Activated CD4-positive, alpha-beta T cell treated with anti-CD3 and anti-CD28 coated beads, Interleukin-2, amount 50 U/mL, for 4 hours (primary cell): ENCODE measurements around the gene FNDC1.
"Not testable (repeated sequence)": the region's sequence is repeated elsewhere in the genome, so short reads cannot be mapped to it uniquely, and the experiment has no call there.

Experiments used
- DNase-seq, 2 experiments: peaks; one replicate each; pipeline ENCODE4 v3.0.0-alpha.2; 2020

The FNDC1 gene

DNA sequence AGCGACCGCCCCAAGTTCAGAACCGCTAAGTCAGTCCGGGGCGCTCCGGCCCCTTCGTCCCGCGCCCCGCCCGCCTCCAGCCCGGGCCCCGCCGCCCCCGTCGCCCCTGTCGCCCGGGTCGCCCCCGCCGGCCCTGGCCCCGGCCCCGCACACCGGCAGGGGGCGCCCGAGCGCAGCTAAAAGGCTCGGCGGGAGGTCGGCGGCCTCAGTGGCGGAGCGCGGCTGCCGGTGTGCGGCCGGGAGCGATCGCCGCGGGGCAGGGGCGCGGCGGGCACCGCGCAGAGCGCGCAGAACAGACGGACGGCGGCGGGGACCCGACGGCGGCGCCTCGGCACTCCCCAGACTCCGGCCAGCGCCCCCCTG is at the start of gene FNDC1:
Gene FNDC1, plus strand, starts transcription at position 208 of the 363 bp plus-strand sequence. CDS start 197 bp downstream, outside the sequence.
- DNase-seq = peak; percentile 11 to 34

DNA sequence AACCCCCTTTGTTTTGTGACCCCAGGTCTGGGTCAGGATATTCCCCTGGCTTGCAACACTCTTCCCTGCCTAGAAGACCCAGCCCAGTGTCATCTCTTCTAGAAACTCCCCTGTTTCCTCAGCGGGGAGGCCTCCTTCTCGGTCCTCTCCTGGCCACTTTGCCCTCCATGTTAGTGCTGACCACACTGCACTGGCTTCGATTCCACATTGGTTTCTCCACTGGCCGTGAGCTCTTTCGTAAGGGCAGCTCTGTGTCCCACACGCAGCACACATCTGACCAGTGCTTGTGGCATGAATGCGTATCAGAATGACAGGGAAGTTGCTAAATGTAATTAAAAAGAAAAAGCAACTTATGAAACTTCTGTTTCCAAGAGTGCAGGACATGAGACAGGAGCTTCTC is 49.4 kb upstream of the FNDC1 start:
- DNase-seq = no peak

DNA sequence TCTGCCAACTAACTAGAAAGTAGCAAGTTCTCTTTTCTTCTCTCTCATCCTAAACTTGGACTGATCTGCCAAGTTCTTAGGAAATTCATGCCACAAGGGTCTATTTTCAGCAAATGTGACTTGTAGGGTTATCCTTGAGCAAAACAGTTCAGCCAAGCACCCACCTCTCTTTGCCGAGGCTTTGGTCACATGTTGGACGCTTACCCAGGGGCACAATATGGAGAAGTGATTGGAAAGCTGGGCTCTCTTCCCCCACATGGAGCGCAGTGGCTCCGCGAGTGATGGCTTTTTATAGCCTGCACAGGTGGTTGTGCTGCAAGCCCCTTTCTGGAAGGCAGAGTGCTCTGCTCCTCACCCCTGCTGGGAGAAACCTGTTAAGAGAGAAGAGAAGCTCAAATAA is 47.7 kb upstream of the FNDC1 start:
- no peak for DNase-seq

DNA sequence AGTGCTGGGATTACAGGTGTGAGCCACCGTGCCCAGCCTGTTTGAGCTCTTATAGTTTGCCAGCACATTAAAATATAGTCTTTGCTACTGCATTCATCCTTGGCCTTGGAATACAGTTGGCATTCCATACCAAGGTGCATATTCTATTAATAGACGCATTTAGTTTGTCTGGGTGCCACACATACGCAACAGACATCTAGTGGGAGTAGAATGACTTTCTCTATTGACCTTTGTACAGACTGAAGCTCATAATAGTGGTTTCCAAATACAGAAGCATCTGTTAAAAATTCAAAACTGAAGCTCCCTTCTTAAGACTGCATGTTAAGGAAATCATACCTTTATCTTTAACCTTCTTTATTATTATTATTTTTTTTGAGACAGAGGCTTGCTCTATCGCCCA is 46.7 kb upstream of the FNDC1 start:
- DNase-seq = no peak

DNA sequence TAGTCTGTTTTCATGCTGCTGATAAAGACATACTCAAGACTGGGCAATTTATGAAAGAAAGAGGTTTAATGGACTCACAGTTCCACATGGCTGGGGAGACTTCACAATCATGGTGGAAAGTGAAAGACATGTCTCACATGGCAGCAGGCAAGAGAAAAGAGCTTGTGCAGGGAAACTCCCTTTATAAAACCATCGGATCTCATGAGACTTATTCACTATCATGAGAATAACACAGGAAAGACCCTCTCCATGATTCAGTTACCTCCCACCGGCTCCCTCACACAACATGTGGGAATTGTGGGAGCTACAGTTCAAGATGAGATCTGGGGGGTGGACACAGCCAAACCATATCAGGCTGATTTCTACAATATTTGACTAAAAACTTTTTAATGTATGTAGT is 45.4 kb upstream of the FNDC1 start:
- DNase-seq = not testable (repeated sequence)

DNA sequence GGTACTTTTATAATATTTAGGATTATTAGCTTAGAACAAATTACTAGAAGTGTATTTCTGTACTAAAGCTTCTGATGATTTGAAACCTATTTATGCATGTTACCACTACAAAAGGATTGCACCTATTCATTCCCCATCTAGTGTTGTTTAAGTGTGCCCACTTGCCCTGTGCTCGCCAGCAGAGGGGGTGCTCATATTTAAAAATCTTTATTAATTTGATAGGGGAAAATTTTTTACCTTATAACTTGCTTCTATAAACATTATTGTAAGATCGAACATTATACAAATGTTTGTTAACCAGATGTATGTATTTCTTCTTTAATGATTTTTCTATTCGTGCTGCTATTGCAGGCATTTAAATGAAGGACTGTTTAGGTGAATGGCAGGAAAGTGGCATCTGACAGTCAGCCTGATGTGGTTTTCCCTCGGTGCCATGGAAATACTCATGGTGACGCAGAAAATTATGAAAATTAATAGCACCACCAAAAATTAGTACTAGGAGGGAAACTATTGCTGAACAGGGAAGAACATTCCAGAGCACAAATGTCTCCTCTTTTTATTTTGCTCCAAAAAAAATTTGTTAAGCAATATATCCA is 44.1 kb upstream of the FNDC1 start:
- DNase-seq = no peak

DNA sequence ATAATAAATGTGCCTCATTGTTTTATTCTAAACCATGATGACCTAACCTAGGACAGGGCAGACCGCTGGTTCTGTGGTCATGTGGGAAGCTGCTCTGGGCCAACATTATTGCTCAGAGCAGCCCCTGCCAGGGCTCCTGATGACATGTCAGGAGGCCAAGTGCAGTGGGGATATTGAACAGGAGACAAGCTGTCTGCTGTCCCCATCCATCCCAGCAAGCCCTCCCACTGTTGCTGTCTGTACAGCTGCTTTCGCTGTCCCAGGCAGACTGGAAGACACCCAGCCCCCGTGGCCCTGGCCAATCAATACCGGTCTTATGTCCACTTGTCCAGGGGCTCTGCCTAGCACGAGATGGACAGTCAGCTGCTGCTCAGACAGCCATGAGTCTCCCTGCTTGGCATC is 43.2 kb upstream of the FNDC1 start:
- DNase-seq = no peak

DNA sequence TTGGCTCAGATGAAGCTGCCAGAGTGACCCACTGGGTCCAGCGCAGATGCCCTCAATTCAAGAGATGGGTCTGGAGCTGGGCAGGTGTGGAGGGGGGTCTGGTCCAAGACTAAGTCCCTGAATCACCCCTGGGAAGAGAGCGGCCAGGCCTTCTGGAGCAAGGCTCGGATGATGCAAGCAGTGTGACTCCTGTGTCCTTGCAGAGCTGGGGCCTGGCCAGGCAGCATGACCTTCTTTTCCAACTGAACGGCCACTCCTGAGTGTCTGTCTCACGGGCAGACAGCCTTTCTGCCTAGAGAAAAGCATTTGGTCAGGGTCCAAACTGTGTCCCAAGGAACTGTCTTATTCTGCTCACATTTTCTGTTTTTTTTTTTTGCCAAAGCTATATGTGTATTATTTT is 42.6 kb upstream of the FNDC1 start:
- DNase-seq = no peak

DNA sequence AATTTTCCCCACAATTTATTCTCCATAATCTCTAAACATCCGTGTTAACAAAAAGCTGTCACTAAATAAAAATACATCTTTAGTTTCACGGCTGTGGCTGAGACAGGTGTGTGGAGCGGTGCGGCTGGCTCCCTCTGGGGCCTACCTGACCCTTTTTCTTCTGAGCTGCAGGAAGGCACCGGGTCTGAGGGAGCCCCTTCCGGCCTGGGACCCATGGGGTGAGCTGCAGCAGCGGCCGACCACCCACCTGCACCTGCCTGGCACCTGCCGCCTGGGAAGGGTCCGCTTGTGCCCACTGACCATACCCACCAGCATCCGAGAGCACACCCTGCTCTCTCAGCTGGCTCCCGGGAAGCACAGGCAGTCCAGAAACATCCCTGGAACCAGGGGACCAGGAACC is 41.5 kb upstream of the FNDC1 start:
- DNase-seq = no peak

DNA sequence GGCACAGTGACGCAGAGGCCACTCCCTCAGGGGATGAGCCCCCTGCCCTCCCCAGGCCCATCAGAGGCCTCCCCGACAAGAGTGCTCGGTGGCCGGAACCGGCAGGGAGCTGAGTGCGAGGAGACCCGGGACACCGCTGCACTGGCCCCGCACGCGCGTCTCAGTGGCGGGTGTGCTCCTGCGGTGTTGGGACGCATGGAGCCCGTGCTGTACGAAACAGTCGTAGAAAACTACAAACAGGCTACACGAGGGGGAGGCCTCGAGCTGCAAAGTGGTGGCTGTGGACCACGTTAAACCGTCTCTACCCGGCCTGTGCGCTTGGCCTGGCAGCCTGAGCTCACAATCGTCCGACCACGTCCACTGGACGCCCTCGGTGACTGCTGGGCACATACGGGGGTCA is 40.2 kb upstream of the FNDC1 start:
- no peak for DNase-seq

DNA sequence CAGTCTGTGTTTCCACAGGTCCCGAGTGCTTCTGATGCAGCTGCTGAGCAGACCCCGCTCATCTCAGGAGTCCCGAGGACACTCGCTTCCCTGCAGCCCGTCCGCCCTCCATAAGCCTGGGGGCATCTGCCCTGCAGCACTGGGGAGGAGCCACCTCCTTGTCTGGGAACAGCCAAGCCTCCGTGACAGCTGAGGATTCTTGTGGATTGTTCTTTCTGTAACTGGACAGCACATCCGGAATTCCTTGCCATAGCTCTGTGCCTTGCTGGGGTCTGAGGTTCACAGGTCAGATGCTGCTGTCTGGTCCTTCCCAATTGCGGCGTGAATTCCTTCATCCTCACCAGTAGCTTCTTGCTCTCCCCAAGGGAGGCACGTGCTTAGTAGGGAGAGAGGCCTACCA is 38.4 kb upstream of the FNDC1 start:
- DNase-seq = no peak

DNA sequence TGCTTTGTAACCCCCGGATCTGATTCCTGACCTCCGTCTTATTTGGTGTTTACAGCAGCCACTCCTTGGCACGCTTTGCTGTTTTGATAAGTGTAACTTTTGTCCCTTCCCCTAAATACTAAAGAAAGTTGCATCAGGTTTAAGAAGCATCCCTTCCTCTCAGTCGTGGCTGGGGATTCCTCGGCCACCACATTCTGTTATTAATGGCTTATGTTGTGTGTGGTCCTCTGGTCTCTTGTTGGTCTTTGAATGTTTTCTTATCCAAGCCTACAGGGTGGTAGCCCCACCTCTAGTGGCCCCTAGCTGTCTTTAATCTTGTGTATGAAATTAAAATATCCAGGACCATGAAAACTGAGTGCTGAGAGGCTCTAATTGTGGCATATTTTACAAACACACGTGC is 37.5 kb upstream of the FNDC1 start:
- DNase-seq = no peak

DNA sequence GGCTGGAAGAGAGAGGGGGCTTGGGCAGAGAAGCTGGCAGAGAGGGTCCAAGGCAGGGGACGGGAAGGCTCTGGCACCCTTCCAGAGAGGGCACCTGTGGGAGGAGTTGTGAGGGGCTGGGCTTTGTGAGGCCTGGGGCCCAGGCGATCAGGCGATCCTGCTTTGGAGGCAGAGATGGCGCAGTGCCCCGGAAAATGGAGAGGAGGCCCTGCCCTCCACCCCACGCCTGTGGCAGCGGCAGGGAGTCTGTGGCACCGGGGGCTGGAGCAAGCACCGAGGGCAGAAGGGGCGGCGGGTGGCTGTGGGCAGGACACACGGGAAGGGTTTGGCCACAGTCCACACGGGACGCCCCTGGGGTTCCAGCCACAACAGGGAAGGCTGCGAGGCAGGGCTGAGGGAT is 36.5 kb upstream of the FNDC1 start:
- DNase-seq = no peak

DNA sequence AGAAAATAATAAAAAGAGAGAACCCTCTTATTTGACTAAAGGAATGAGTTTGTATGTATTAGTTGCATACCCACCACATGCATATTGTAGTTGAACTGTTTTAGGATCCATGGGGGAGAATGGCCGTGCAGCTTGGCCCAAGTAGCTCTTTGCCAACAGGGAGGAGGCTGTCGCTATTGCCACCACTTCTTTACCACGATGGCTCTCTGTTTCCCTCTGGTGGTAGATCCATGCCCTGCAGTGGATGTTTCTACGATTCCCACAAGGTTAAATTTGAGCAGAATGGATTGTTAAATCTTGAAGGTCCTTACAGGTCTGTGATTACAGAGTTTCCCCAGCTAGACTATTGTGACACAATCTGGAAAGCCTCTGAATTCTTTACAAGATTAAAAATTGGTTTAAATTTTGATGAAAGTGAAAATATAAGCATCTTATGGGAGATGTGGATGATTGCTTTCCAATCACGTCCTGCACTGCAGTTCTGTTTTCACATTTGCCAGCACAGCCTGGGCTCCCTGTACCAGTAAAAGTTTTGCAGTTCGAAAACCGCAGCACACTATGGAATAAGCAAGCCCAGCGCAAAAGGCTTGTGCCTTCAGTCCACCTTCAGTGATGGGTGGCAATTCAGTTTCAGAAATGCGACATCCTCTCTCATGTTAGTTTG is 34.4 kb upstream of the FNDC1 start:
- DNase-seq = peak; percentile 71 to 77

DNA sequence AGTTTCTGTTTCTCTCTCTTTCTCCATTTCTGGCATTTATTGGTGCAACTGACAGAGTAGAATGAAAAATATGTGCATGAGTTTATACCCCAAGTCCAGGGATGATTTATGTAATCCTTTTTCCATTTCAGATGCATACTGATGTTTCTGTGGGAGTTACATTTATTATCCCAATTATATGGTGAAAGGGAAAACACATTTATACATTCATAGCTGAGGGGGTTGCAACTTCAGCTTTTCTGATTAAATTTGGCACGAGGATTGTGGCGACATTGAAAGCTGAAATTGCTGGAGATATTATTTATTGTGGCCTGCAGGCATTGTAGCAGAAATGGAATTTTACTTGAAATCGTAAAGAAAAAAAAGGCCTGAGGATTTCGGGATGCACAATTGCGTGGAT is 31.5 kb upstream of the FNDC1 start:
- no peak for DNase-seq

DNA sequence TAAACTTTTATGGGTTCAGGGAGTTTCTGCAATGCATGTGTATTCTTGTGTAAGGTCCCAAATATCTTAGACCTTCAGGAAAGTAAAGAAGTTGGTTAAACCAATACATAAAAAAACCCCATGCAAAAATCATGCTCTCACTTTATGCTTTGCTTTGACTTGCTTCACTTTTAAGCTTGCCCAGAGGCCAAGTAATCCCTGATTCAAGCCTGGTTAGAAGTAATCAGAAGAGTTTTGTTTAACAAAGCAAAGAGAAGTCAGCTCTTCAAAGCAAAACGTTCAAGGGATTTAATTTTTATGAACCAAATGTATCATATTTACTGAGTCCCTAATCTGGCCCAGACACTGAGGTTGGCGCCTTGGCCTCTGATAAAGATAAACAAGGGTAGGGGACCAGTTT is 26.7 kb upstream of the FNDC1 start:
- no peak for DNase-seq

DNA sequence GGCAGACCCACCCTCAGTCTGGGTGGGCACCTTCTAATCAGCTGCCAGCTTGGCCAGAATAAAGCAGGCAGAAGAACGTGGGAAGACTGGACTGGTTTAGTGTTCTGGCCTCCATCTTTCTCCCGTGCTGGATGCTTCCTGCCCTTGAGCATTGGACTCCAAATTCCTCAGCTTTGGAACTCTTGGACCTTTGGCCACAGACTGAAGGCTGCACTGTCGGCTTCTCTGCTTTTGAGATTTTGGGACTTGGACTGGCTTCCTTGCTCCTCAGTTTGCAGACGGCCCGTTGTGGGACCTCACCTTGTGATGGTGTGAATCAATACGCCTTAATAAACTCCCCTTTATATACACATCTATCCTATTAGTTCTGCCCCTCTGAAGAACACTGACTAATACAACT is 20.6 kb upstream of the FNDC1 start:
- no peak for DNase-seq

DNA sequence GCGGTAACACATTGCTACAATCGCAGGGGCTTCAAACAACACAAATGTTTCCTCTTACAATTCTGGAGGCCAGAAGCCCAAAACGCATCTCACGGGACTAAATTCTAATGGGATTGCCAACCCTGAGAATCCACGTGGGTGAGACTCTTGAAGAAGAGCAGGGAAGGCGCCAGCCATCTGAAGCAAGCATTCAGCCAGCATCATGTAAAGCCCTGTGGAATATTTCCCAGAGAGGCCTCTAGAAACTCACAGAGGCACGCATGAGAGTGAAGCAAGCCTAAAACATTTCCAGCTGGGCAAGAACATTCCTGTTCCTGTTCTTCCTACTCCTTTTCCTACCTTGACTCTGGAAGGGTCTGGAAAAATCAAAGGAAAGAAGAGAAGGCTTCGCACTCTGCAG is 19.6 kb upstream of the FNDC1 start:
- DNase-seq = no peak

DNA sequence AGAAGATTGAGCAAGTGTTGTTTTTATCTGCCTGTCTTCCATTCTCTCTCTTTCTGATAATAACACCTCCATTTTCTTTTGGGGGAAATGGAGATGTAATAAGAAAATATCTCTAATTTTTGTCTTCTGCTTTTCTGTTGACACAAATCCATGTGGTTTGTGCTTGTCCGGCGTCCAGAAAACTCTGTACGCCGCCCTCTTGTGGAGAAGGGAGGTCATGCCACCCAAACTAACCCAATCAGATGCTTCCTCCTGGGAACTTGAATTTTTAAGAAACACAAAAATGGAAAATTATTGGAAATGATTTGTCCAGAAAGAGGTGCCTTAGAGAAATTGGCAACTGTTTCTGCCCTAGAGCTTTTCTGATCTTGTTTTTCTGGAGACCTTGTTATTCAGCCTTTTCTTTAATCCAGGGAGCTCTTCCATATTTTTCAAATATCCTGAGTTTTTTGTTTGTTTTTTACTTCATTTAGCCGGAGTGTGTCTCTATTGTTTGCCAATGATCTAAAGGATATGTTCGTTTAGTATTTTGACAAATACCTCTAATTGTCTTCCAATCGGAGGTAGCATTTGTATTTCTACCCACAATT is 17.8 kb upstream of the FNDC1 start:
- peak; percentile 26 to 34 for DNase-seq

DNA sequence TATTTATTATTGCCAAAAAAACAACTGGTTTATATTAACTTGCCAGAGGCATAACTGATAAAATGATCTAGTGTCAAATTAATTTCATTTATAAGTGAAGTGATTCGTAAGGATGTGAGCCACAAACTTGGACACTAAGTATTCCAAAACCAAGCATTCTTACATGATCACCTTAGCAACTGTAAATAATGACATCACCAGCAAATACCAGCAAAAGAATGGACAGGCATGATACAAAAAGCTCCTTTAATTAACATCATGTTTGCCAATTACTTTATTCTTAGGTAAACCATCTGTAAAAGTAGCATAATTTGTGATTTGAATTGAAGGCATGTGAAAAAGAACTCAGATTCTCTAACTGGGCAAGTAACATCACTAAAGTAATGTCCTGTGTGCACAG is 17.2 kb upstream of the FNDC1 start:
- DNase-seq = no peak

DNA sequence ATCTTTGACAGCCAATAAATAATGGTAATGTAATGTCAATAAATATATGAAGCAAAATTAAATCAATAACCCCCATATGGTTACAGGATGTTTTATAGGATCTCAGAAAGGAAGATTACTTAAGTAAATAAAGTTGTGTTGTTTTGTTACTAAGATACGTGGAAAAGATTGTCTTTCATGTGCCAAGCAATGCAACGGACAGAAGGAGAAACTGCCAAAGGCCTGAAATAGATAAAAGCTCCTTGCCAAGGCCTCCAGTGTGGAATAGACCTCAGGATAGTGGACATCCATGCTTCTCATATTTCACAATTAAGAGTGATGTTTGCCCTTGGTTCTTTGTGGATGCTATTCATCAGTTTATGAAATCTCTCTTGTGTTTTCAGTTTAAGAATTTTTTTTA is 16.4 kb upstream of the FNDC1 start:
- DNase-seq = no peak

DNA sequence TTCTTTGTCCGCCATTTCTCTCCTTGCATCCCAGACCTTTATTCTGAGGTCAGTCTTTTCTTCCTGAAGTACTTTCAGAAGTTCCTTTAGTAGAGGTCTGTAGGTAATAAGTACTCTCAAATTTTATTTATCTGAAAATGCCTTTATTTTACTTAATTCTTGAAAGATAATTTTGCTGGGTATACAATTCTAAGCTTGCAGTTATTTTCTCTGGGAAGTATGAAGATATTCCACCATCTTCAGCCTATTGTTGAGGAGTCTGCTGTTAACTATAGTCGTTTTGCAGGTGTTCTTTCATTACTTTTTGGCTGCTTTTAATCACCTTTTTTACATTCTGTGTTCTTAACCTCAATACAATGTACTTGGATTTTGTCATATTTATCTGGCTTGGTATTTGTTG is 13.5 kb upstream of the FNDC1 start:
- DNase-seq = no peak

DNA sequence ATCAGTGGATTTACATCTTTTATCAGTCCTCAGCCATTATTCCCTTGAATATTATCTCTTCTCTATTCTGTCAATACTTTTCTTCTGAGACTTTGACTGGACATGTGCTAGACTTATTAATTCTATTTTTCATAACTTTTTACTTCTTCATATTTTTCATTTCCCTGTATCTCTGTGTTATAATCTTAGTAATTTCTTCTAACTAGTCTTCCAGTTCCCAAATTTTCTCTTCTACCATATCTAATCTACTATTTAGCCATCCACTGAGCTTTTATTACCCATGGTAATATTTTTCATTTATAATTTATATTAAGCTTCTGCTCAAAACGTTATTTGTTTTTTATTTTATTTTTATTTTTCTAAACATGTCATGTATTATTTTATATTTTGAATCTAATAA is 13.1 kb upstream of the FNDC1 start:
- DNase-seq = no peak

DNA sequence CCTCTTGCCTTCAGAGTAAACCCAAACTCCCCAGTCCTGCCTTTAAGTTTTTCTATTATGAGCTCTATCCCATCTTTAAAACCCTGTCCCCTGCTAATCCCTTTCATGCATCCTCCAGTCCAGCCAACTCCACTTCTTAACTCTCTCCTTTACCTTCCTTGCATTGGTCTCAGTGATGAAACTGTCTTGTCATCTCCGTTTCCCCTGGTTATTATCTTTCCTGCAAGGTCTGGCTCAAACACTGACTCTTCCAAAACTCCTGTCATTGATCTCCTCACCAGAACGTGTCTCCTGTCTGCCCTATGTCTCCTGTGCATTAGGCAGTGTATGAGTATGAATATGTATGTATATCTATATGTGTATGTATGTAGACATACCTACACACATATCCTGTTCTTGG is 11.8 kb upstream of the FNDC1 start:
- no peak for DNase-seq

DNA sequence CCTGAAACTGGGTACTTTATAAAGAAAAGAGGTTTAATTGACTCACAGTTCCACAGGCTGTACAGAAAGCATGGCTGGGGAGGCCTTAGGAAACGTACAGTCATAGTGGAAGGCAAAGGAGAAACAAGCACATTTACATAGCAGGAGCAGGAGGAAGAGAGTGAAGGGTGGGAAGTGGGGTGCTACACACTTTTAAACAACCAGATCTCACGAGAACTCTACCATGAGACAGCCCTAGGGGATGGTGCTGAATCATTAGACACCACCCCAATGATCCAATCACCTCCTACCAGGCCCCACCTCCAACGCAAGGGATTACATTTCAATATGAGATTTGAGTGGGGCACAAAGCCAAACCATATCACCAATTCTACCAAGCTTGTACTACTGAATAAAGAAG is 7.4 kb upstream of the FNDC1 start:
- DNase-seq = no peak
